ENCODE results near the gene MEGF8.

Gene MEGF8

GRCh38 chr19:42388851-42389489 is 63.5 kb downstream of the MEGF8 start (continued):
- TF ChIP-seq RARB (CRISPR knock-in tag; IDR thresholded peaks at IDR 0.05), result no peak

GRCh38 chr19:42389899-42390298 is 64.5 kb downstream of the MEGF8 start, which contains the start of gene CNFN:
CNFN (minus strand) TSS chr19:42390297; CDS start chr19:42389037, 1,260 bp downstream.
- ATAC-seq, result no peak
- no peak for TF ChIP-seq CSDC2 (CRISPR knock-in tag; IDR thresholded peaks at IDR 0.05)
- no peak for TF ChIP-seq TCF4 (CRISPR knock-in tag; IDR thresholded peaks at IDR 0.05; ENCODE audit: borderline replicate concordance)
- TF ChIP-seq CREB5 (CRISPR knock-in tag; IDR thresholded peaks at IDR 0.05; ENCODE audit: low read depth), result no peak
- TF ChIP-seq PATZ1 (CRISPR knock-in tag; IDR thresholded peaks at IDR 0.05; ENCODE audit: borderline replicate concordance), result no peak
- no peak for TF ChIP-seq RARB (CRISPR knock-in tag; IDR thresholded peaks at IDR 0.05)
- no peak for TF ChIP-seq ZNF565 (CRISPR knock-in tag; conservative IDR thresholded peaks at IDR 0.05; ENCODE audit: low read depth)
- no peak for TF ChIP-seq GLIS3 (CRISPR knock-in tag; IDR thresholded peaks at IDR 0.05)
- TF ChIP-seq ZFP3 (CRISPR knock-in tag; IDR thresholded peaks at IDR 0.05), result no peak
- TF ChIP-seq ARNTL (CRISPR knock-in tag; IDR thresholded peaks at IDR 0.05; ENCODE audit: borderline replicate concordance, low read depth), result no peak
- TF ChIP-seq POU6F1 (CRISPR knock-in tag; IDR thresholded peaks at IDR 0.05; ENCODE audit: borderline replicate concordance, low read depth), result no peak
- no peak for TF ChIP-seq PPARA (CRISPR knock-in tag; IDR thresholded peaks at IDR 0.05; ENCODE audit: borderline replicate concordance)
- no peak for TF ChIP-seq TOX (CRISPR knock-in tag; IDR thresholded peaks at IDR 0.05; ENCODE audit: borderline replicate concordance)
- no peak for TF ChIP-seq ZFP30 (CRISPR knock-in tag; IDR thresholded peaks at IDR 0.05)
- TF ChIP-seq ISL1 (CRISPR knock-in tag; IDR thresholded peaks at IDR 0.05), result no peak

- TF ChIP-seq ZNF70 (CRISPR knock-in tag; IDR thresholded peaks at IDR 0.05) (no peak), POU6F1 (CRISPR knock-in tag; IDR thresholded peaks at IDR 0.05; ENCODE audit: borderline replicate concordance, low read depth) (no peak), TOX (CRISPR knock-in tag; IDR thresholded peaks at IDR 0.05; ENCODE audit: borderline replicate concordance) (no peak), PATZ1 (CRISPR knock-in tag; IDR thresholded peaks at IDR 0.05; ENCODE audit: borderline replicate concordance) (no peak), ZC3H10 (CRISPR knock-in tag; IDR thresholded peaks at IDR 0.05) (no peak), ISL1 (CRISPR knock-in tag; IDR thresholded peaks at IDR 0.05) (no peak)
- no peak for ATAC-seq
Measured at GRCh38 chr19:42392165-42392564, 66.7 kb downstream of the MEGF8 start.

GRCh38 chr19:42394751-42395150 is 69.3 kb downstream of the MEGF8 start:
- ATAC-seq, result no peak
- TF ChIP-seq GLIS3 (CRISPR knock-in tag; IDR thresholded peaks at IDR 0.05) (no peak), PPARA (CRISPR knock-in tag; IDR thresholded peaks at IDR 0.05; ENCODE audit: borderline replicate concordance) (no peak), TCF4 (CRISPR knock-in tag; IDR thresholded peaks at IDR 0.05; ENCODE audit: borderline replicate concordance) (no peak), ZNF565 (CRISPR knock-in tag; conservative IDR thresholded peaks at IDR 0.05; ENCODE audit: low read depth) (no peak), RARB (CRISPR knock-in tag; IDR thresholded peaks at IDR 0.05) (no peak), CSRNP3 (CRISPR knock-in tag; IDR thresholded peaks at IDR 0.05) (no peak), CREB5 (CRISPR knock-in tag; IDR thresholded peaks at IDR 0.05; ENCODE audit: low read depth) (no peak), OSR1 (CRISPR knock-in tag; IDR thresholded peaks at IDR 0.05) (no peak), ARNTL (CRISPR knock-in tag; IDR thresholded peaks at IDR 0.05; ENCODE audit: borderline replicate concordance, low read depth) (no peak), ZC3H10 (CRISPR knock-in tag; IDR thresholded peaks at IDR 0.05) (no peak), BACH2 (CRISPR knock-in tag; IDR thresholded peaks at IDR 0.05; ENCODE audit: borderline replicate concordance) (no peak), ZNF70 (CRISPR knock-in tag; IDR thresholded peaks at IDR 0.05) (no peak), ZFP3 (CRISPR knock-in tag; IDR thresholded peaks at IDR 0.05) (no peak), SNAI2 (CRISPR knock-in tag; IDR thresholded peaks at IDR 0.05) (no peak), TOX (CRISPR knock-in tag; IDR thresholded peaks at IDR 0.05; ENCODE audit: borderline replicate concordance) (no peak), ZFP30 (CRISPR knock-in tag; IDR thresholded peaks at IDR 0.05) (no peak), POU6F1 (CRISPR knock-in tag; IDR thresholded peaks at IDR 0.05; ENCODE audit: borderline replicate concordance, low read depth) (no peak), ISL1 (CRISPR knock-in tag; IDR thresholded peaks at IDR 0.05) (no peak)

Measured in SK-N-SH treated with all-trans-retinoic acid at 6 μM for 48 hours (cell line).